Astrocyte of the cerebellum (primary cell): ENCODE data around the gene PRKCA.

Experiments
- DNase-seq: peaks from one replicate; pipeline ENCODE4 v3.0.0-alpha.2; 2011; ENCODE audit warnings: low read depth
- H3K4me3 ChIP-seq: 2 replicates; pipeline ENCODE4 v1.5.1; 2011; ENCODE audit warnings: mild to moderate bottlenecking, low read depth, low read length, moderate library complexity
- in situ Hi-C: cut with HindIII; loops from 2 replicates; pipeline ENCODE4 v1.10.0; 2017; ENCODE audit warnings: low sequenced_read_pairs
- TF ChIP-seq, protein P1 (sequence below): IDR thresholded peaks from 2 replicates; pipeline ENCODE4 v1.5.1; 2012; ENCODE audit warnings: low read length, low read depth, moderate library complexity, mild to moderate bottlenecking; ENCODE audit errors: missing control alignments

The PRKCA gene

DNA sequence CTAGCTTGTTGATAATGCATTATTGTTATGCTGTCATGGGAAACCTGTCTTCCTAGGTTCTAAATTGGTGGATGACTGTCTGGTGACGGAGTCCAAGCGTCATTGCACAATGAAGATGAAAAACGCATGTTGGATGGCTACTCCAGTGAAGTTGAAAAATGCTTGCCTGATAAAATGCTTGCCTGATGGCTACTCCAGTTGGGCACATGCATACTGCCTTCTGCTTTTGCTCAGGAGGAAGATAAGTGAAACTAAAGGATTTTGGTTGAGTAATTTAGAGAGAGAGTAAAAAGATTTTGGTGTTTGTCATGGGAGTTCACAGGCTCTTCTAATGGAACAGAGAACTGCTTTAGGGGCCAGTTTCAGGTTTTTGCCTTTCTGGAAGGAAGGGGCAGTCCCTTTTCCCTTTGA, 118.6 kb downstream of the PRKCA start:
- TF ChIP-seq, protein P1, sequence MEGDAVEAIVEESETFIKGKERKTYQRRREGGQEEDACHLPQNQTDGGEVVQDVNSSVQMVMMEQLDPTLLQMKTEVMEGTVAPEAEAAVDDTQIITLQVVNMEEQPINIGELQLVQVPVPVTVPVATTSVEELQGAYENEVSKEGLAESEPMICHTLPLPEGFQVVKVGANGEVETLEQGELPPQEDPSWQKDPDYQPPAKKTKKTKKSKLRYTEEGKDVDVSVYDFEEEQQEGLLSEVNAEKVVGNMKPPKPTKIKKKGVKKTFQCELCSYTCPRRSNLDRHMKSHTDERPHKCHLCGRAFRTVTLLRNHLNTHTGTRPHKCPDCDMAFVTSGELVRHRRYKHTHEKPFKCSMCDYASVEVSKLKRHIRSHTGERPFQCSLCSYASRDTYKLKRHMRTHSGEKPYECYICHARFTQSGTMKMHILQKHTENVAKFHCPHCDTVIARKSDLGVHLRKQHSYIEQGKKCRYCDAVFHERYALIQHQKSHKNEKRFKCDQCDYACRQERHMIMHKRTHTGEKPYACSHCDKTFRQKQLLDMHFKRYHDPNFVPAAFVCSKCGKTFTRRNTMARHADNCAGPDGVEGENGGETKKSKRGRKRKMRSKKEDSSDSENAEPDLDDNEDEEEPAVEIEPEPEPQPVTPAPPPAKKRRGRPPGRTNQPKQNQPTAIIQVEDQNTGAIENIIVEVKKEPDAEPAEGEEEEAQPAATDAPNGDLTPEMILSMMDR: no peak
- no peak overlapping the region for H3K4me3 ChIP-seq
- no peak for DNase-seq
- in situ Hi-C loops: no loop called here

DNA sequence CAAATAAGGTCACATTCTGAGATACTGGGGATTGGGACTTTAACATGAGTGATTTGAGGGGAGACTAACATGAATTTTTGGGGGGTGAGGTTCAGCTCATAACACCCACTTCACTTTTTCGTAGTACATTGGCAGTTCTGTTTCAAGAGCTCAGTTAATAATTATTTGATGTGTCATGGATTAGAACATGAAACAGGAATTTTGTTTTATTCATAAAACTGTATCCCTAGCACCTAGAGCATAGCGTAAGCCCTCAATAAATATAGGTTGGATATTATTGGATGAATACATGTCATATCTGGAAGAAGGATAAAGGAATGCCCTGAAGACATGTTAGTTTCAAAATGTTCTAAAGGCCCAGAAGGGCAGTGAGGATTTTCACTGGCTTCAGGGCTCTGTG, 119.8 kb downstream of the PRKCA start:
- TF ChIP-seq, protein P1: no peak
- DNase-seq: no peak
- in situ Hi-C loops: no loop called here
- no peak overlapping the region for H3K4me3 ChIP-seq

DNA sequence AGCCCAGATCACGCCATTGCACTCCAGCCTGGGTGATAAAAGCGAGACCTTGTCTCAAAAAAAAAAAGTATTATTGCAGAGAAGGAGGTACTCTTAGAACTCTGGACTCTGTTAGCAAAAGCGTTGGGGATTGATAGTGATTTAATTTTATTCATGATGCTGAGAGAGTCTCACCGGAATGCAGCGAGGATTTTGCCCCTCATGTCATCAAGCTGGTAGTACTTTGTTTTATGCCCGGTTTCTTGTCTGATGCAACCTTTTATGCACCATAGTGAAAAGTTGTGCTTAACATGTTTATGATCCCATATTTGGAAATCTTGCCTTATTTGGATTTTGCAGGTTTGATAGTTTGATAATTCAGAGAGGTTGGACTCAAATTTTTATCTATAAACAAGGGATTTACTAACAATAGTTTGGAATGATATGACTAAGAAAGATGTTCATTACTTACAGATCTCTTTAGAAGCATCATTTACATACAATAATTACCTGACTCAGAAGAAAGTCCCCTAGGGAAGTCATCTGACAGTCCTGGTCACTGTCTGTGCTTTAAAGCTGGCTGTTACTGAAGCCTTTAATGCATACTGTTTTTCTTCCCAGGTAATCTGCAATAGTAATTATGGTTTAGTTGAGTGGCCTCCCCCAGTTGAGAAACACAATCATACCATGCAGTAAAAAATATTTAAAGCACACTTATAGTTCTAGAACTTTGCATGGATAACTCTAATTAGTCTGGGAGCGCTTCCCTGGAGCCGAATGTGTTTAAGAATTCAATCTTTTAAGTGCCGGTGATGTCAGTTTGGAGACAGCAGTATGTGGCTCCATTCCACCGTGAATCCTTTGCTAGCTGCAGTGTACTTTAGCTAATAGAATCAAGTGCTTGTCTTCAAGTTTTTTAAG, 120.9 kb downstream of the PRKCA start:
- in situ Hi-C loops: no loop called here
- H3K4me3 ChIP-seq: no peak overlapping the region
- DNase-seq: no peak
- TF ChIP-seq, protein P1: no peak

- H3K4me3 ChIP-seq: no peak overlapping the region
- DNase-seq: no peak
- TF ChIP-seq, protein P1: no peak
- in situ Hi-C loops: no loop called here
Measured at GRCh38 chr17:66425756-66426396, 123.5 kb downstream of the PRKCA start.

GRCh38 chr17:66426397-66427033, 124.1 kb downstream of the PRKCA start:
- in situ Hi-C loops: no loop called here
- TF ChIP-seq, protein P1: no peak
- no peak overlapping the region for H3K4me3 ChIP-seq
- DNase-seq: no peak

DNA sequence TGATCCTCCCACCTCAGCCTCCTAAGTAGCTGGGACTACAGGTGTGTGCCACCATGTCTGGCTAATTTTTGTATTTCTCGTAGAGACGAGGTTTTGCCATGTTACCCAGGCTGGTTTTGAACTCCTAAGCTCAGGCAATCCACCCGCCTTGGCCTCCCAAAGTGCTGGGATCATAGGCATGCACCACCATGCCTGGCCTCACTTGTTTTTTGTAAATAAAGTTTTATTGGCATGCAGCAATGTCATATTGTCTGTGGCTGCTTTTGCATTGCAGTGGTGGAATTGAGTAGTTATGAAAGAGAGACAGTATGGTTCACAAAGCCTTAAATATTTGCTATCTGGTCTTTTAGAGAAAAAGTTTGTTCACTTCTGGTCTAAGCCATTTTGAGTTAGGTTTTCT, 124.7 kb downstream of the PRKCA start:
- in situ Hi-C loops: no loop called here
- no peak for DNase-seq
- TF ChIP-seq, protein P1: no peak
- H3K4me3 ChIP-seq: no peak overlapping the region
